ENCODE results near the gene SLC39A11. TPM values are rescaled to one million over a fixed set of nuclear protein-coding genes. Genes with fewer than 3 reads are reported as not detected.

The SLC39A11 gene
- total and polyA plus RNA-seq, 8 donors = 13.6 to 49.0 (median 17.5) TPM

DNA sequence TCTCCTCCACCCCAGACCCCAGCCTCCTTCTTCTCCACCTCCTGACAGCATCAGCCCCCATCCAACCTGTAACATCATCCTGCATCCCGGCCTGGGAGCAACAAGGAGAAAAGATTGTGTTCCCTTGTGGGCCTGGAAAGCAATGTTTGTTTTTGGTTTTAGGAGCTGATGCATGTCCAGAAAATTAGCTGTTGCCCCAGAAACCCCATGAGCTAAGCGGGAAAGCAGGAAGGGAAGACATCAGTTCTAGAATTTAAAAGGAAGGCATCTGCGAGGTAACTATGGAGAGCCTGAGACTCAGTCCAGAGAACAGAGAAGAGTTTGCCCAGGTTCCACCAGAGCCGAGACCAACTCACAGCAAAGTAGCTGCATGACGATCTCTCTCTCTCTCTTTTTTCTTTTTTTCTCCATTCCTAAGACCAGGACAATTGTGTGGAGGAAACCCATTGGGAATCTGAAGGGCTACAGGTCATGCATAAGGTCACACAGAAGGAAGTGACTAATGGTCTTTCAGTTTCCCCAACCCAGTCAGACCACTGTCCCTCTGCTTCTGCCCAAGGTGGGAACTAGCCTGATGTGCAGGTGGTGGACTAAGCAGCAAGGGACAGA, 124.4 kb downstream of the SLC39A11 start:
- Histone ChIP-seq H3K4me3 (no peak overlapping the region), H3K9me3 (no peaks in the 10 kb centered on the region), H3K27ac (no peak overlapping the region), H3K36me3 (no peaks in the 10 kb centered on the region), H3K4me1 (no peaks in the 10 kb centered on the region), H3K27me3 (no peaks in the 10 kb centered on the region)
- TF ChIP-seq CTCF (IDR thresholded peaks at IDR 0.05) = no peak
- ATAC-seq (no peak), DNase-seq (no peak)
- intact Hi-C loops (cut with DNase I) = no loop called here

DNA sequence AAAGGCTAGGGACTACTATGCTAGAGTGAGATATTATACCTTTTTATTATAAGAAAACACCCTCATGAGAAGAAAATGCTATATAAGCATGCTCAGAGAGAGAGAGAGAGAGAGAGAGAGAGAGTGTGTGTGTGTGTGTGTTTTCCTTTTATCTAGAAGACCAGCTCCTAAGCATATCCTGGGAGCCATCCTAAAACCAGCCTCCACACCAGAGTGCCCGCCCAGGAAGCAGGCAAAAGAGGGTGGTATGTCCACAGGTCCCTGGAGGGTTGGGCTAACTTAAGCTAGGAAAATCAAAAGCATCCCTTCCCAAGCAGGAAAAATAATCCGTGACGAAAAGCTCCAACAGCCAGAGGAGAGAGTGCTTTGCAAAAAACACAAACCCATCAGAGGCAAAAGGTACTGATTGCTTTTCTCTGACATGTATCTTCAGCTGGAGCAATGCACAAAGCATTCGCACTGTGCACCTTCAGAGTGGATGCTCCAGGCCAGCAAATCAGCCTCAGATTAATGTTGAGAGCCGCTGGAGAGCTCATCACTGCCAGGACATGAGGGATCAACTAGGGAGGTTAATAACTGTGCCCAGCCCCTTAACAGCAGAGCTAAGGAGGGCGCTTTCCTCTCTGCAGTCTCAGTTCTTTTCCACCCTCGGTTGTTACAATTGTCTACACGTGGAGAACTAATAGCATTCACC, 125.1 kb downstream of the SLC39A11 start:
- no peak overlapping the region for H3K4me3 ChIP-seq
- DNase-seq (no peak), ATAC-seq (no peak)
- intact Hi-C loops (cut with DNase I) = no loop called here
- no peaks in the 10 kb centered on the region for H3K27me3 ChIP-seq
- no peaks in the 10 kb centered on the region for H3K4me1 ChIP-seq
- no peaks in the 10 kb centered on the region for H3K36me3 ChIP-seq
- H3K27ac ChIP-seq = no peak overlapping the region
- no peaks in the 10 kb centered on the region for H3K9me3 ChIP-seq
- no peak for TF ChIP-seq CTCF (IDR thresholded peaks at IDR 0.05)

DNA sequence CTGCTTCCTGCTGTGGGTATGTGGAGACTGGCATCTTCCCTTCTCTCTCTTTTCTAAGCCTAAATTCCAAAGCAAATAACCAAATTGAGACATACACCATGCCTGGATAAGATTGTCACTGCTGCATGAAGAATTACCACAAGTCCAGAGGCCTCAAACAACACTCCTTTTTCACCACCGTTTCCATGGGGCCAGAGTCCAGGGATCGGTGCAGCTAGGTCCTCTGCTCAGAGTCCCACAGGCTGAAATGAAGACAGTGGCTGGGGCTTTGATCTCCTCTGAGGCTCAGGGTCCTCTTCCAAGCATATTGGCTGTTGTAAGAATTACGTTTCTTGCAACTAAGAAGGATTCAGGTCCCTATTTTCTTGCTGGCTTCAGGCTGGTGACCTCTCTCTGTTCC, 130.4 kb downstream of the SLC39A11 start:
- Histone ChIP-seq H3K9me3 (no peaks in the 10 kb centered on the region), H3K36me3 (no peaks in the 10 kb centered on the region), H3K4me1 (no peaks in the 10 kb centered on the region), H3K27ac (no peak overlapping the region), H3K4me3 (no peak overlapping the region), H3K27me3 (no peaks in the 10 kb centered on the region)
- no peak for TF ChIP-seq CTCF (IDR thresholded peaks at IDR 0.05)
- ATAC-seq (no peak), DNase-seq (no peak)
- intact Hi-C loops (cut with DNase I) = no loop called here

DNA sequence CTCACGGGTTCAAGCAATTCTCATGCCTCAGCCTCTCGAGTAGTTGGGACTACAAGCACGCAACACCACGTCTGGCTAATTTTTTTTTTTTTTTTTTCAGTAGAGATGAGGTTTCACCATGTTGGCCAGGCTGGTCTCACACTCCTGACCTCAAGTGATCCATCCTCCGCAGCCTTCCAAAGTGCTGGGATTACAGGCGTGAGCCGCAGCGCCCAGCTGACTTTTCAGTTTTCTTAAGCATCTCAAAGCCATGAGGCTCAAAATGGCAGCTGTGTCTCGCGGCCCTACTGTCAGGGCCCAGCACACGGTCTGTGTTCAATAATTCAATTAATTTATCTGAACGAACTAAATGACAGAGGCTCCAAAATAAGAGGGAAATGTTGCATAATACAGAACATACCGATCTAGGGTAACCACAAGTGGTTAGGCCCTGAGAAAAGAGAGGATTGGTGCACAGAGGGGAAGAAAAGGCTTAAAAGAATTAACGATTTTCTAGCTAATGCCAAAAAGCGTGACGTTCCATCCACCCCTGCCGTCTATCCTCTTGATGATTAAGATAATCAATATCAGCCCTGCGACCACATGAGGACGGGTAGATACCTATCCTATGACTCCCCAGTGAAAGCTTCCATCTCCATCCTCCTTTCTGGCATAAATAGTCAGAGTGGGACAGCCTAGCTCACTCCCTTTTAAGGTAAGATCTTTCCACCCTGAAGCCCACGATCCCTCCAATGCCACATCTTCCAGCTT, 136.9 kb downstream of the SLC39A11 start:
- H3K9me3 ChIP-seq = no peaks in the 10 kb centered on the region
- TF ChIP-seq CTCF (IDR thresholded peaks at IDR 0.05) = no peak
- ATAC-seq (no peak), DNase-seq (no peak)
- H3K27me3 ChIP-seq = no peaks in the 10 kb centered on the region
- H3K36me3 ChIP-seq = no peaks in the 10 kb centered on the region
- H3K4me3 ChIP-seq = no peak overlapping the region
- no peaks in the 10 kb centered on the region for H3K4me1 ChIP-seq
- H3K27ac ChIP-seq = no peak overlapping the region
- intact Hi-C loops (cut with DNase I) = no loop called here

GRCh38 chr17:72954579-72954978, 137.9 kb downstream of the SLC39A11 start:
- no peak overlapping the region for H3K4me3 ChIP-seq
- H3K36me3 ChIP-seq = no peaks in the 10 kb centered on the region
- no peaks in the 10 kb centered on the region for H3K27me3 ChIP-seq
- intact Hi-C loops (cut with DNase I) = no loop called here
- H3K27ac ChIP-seq = no peak overlapping the region
- H3K9me3 ChIP-seq = no peaks in the 10 kb centered on the region
- no peaks in the 10 kb centered on the region for H3K4me1 ChIP-seq
- no peak for ATAC-seq
- DNase-seq = no peak
- no peak for TF ChIP-seq CTCF (IDR thresholded peaks at IDR 0.05)
